IMR-90 (cell line): Measurements from ENCODE around the gene RAD51B. TPM values are rescaled to one million over a fixed set of nuclear protein-coding genes. Genes with fewer than 3 reads are reported as not detected.
A peak's percentile ranks its signal among the peaks of the same experiment; 100 is the strongest.

Source experiments
- ATAC-seq: fragments of 200-7000 bp; cut with Tn5 transposase; 2 replicates; pipeline ENCODE4 v1.9.1; 2020; ENCODE audit warnings: low read depth, mild to moderate bottlenecking, moderate library complexity
- BruUV-seq: library from RNA; stranded (reverse); fragments of 400-500 nt; replicated peaks from 2 replicates; lab custom pipeline; 2021; lab: Mats Ljungman, UMichigan
- CTCF ChIA-PET: fragments of 300-600 bp; formaldehyde crosslinking; extraction: SDS; loops from one replicate; lab custom pipeline; 2021; ENCODE audit warnings: antibody characterized with exemption; lab: Yijun Ruan, JAX
- POLR2A ChIA-PET: fragments of 300-600 bp; sonication (Branson Sonifier 250); formaldehyde crosslinking; loops from one replicate; lab custom pipeline; 2022; ENCODE audit warnings: antibody characterized with exemption; ENCODE audit not compliant: unreplicated experiment; lab: Charles Lee
- DNase-seq: peaks from one replicate; pipeline ENCODE4 v3.0.0; 2013
- H2AFZ ChIP-seq: replicated peaks from 2 replicates; pipeline ENCODE3; 2013; ENCODE audit warnings: low read length, mild to moderate bottlenecking; ENCODE audit not compliant: poor library complexity
- H2AK5ac ChIP-seq: 2 replicates; pipeline ENCODE4 v1.6.1; 2013; ENCODE audit warnings: low read depth, low read length, inconsistent platforms
- H2AK9ac ChIP-seq: replicated peaks from 2 replicates; pipeline ENCODE3; 2013; ENCODE audit warnings: mild to moderate bottlenecking, low read depth, low read length, moderate library complexity; ENCODE audit not compliant: poor library complexity
- H2BK120ac ChIP-seq: 2 replicates; pipeline ENCODE4 v1.6.1; 2013; ENCODE audit warnings: low read depth, low read length, inconsistent platforms
- H2BK15ac ChIP-seq: 3 replicates; pipeline ENCODE4 v1.6.1; 2013; ENCODE audit warnings: low read depth, low read length, inconsistent platforms
- H2BK20ac ChIP-seq: 2 replicates; pipeline ENCODE4 v1.6.1; 2013; ENCODE audit warnings: low read depth, mild to moderate bottlenecking, inconsistent platforms, low read length, moderate library complexity
- H2BK5ac ChIP-seq: 2 replicates; pipeline ENCODE4 v1.6.1; 2013; ENCODE audit warnings: mild to moderate bottlenecking, low read depth, low read length, inconsistent platforms; ENCODE audit not compliant: poor library complexity, severe bottlenecking
- H3K14ac ChIP-seq: replicated peaks from 2 replicates; pipeline ENCODE4 v1.6.1; 2013; ENCODE audit warnings: low read depth, low read length, inconsistent platforms
- H3K18ac ChIP-seq: 2 replicates; pipeline ENCODE4 v1.6.1; 2013; ENCODE audit warnings: low read depth, low read length, control low read depth
- H3K23ac ChIP-seq: 2 replicates; pipeline ENCODE4 v1.6.1; 2013; ENCODE audit warnings: low read depth, low read length, inconsistent platforms
- H3K27ac ChIP-seq: 2 replicates; pipeline ENCODE4 v1.5.1; 2013; ENCODE audit warnings: mild to moderate bottlenecking, control low read depth, low read length; ENCODE audit not compliant: insufficient read depth
- H3K27me3 ChIP-seq: 2 replicates; pipeline ENCODE4 v1.6.1; 2013; ENCODE audit warnings: low read length; ENCODE audit not compliant: control insufficient read depth, insufficient read depth
- H3K36me3 ChIP-seq: 2 replicates; pipeline ENCODE4 v1.6.1; 2013; ENCODE audit warnings: low read length, mixed read lengths; ENCODE audit not compliant: control insufficient read depth, insufficient read depth
- H3K4ac ChIP-seq: 2 replicates; pipeline ENCODE4 v1.6.1; 2013; ENCODE audit warnings: low read depth, low read length, inconsistent platforms
- H3K4me1 ChIP-seq: 2 replicates; pipeline ENCODE4 v1.6.1; 2013; ENCODE audit warnings: low read length, mixed read lengths; ENCODE audit not compliant: control insufficient read depth, insufficient read depth
- H3K4me2 ChIP-seq: 2 replicates; pipeline ENCODE4 v1.6.1; 2013; ENCODE audit warnings: low read depth, mild to moderate bottlenecking, control low read depth, low read length, moderate library complexity
- H3K4me3 ChIP-seq: 2 replicates; pipeline ENCODE4 v1.5.1; 2013; ENCODE audit warnings: low read depth, mild to moderate bottlenecking, control low read depth, low read length, moderate library complexity; ENCODE audit not compliant: insufficient read depth
- H3K56ac ChIP-seq: 2 replicates; pipeline ENCODE4 v1.6.1; 2013; ENCODE audit warnings: low read length, inconsistent platforms; ENCODE audit not compliant: insufficient read depth; ENCODE audit errors: extremely low read depth
- H3K79me1 ChIP-seq, 2 experiments: 2 replicates each; pipeline ENCODE4 v1.6.1; 2013; ENCODE audit warnings: low read length in 2 of 2, inconsistent platforms in 1 of 2, low read depth in 1 of 2
- H3K9ac ChIP-seq: 2 replicates; pipeline ENCODE4 v1.6.1; 2013; ENCODE audit warnings: low read depth, low read length, control low read depth
- H3K9me1 ChIP-seq: 2 replicates; pipeline ENCODE4 v1.6.1; 2013; ENCODE audit warnings: low read length, inconsistent platforms; ENCODE audit not compliant: insufficient read depth
- H3K9me3 ChIP-seq: 2 replicates; pipeline ENCODE4 v1.6.1; 2013; ENCODE audit warnings: low read length; ENCODE audit not compliant: control insufficient read depth, insufficient read depth
- H4K20me1 ChIP-seq: 2 replicates; pipeline ENCODE4 v1.6.1; 2013; ENCODE audit warnings: low read length, inconsistent platforms; ENCODE audit not compliant: insufficient read depth
- H4K5ac ChIP-seq: 2 replicates; pipeline ENCODE4 v1.6.1; 2013; ENCODE audit warnings: mild to moderate bottlenecking, low read depth, low read length, control low read depth
- H4K8ac ChIP-seq, 2 experiments: 2 replicates each; pipeline ENCODE4 v1.6.1; 2013; ENCODE audit warnings: low read depth in 2 of 2, low read length in 2 of 2, control low read depth in 1 of 2, inconsistent platforms in 1 of 2
- H4K91ac ChIP-seq: 2 replicates; pipeline ENCODE4 v1.6.1; 2013; ENCODE audit warnings: low read depth, low read length, inconsistent platforms; ENCODE audit not compliant: insufficient read depth
- BHLHE40 ChIP-seq: fragments of 150-350 bp; IDR thresholded peaks from 2 replicates; pipeline ENCODE4 v1.6.1; 2016; ENCODE audit warnings: mild to moderate bottlenecking, low read depth, low read length
- RCOR1 ChIP-seq: IDR thresholded peaks from 2 replicates; pipeline ENCODE4 v1.6.1; 2012; ENCODE audit warnings: mild to moderate bottlenecking, low read length, improper control_type of control experiment; ENCODE audit not compliant: insufficient replicate concordance
- WGBS, 2 experiments: methylation state at CpG; one replicate each; pipeline versions ENCODE4 v1.1.5 to v1.1.7; 2013; ENCODE audit warnings: missing lambda C conversion rate in 2 of 2; ENCODE audit not compliant: insufficient read length in 1 of 2; ENCODE audit errors: extremely low coverage in 2 of 2; 5-methylcytosine and 5-hydroxymethylcytosine counted together
- dilution Hi-C: fragments of 300-500 bp; cut with HindIII; formaldehyde crosslinking; loops from one replicate; pipeline ENCODE4 v1.14.3; 2018; ENCODE audit warnings: low sequenced_read_pairs; ENCODE audit not compliant: unreplicated experiment
- in situ Hi-C: fragments of 300-500 bp; cut with MboI; formaldehyde crosslinking; loops from 3 replicates; pipeline ENCODE4 v1.14.3; 2019; ENCODE audit warnings: low sequenced_read_pairs, inconsistent platforms, mixed read lengths
- intact Hi-C: fragments of 100-400 bp; cut with micrococcal nuclease; formaldehyde crosslinking; loops from 2 replicates; pipeline ENCODE4 v1.10.0; 2022
- polyA plus RNA-seq, 3 experiments: library from polyadenylated mRNA; depleted of rRNA; stranded (reverse); fragments of >200 nt; gene quantifications; 2 replicates each; pipeline ENCODE4 v1.2.3, GENCODE V29; 2012; ENCODE audit warnings: low replicate concordance in 1 of 3
- total RNA-seq: library from RNA; depleted of rRNA; stranded (reverse); fragments of >200 nt; gene quantifications from 2 replicates; pipeline ENCODE4 v1.2.3, GENCODE V29; 2012

RAD51B gene
- total and polyA plus RNA-seq, 2 of the 4 experiments (the other 2 are of a cell fraction): 5.1 to 18.8 TPM

DNA sequence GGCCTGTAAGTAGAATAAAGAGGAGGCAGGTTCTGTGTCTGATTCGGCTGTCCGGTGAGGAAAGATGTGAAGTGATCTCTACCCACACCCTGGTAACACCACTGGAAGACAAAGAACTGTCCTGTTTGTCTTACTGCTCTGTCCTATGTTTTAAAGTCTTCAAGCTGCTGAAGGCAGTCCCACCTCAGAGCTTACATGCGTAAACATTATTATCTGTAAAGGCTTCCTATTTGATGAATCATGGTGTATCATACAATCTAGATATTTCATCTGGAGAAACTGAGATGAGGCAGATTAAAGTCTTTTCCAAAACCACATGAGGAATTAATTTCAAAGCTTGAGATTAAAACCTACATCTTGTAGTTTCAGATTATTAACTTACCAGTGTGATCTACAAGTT, 545.6 kb downstream of the RAD51B start:
- peak overlapping the region; percentile 63 for H3K14ac ChIP-seq
- POLR2A ChIA-PET: no interaction called here
- peak overlapping the region; percentile 29; the same call in 2 of the 3 replicates for H2BK15ac ChIP-seq
- no peak overlapping the region for H3K4me3 ChIP-seq
- peak; percentile 75 for ATAC-seq
- TF ChIP-seq RCOR1: peak; percentile 58
- no peak for TF ChIP-seq BHLHE40
- dilution Hi-C loops: no loop called here
- H2BK20ac ChIP-seq: peak overlapping the region; percentile 65
- peak; percentile 82 for DNase-seq
- no peak overlapping the region for H3K9ac ChIP-seq
- H4K5ac ChIP-seq: peak overlapping the region; percentile 56
- peak overlapping the region; percentile 56; the same call in 1 of the 2 replicates for H4K91ac ChIP-seq
- BruUV-seq: no TSS peak
- H2BK120ac ChIP-seq: peak overlapping the region; percentile 48
- no peak overlapping the region for H3K4me2 ChIP-seq
- H2AK5ac ChIP-seq: peak overlapping the region; percentile 91; the same call in 1 of the 2 replicates
- no peaks in the 10 kb centered on the region for H3K27me3 ChIP-seq
- peak overlapping the region; percentile 88; the same call in 1 of the 2 replicates for H3K4ac ChIP-seq
- H3K18ac ChIP-seq: peak overlapping the region; percentile 59
- H2BK5ac ChIP-seq: peak overlapping the region; percentile 11
- H4K8ac ChIP-seq: peak overlapping the region; percentile 51 to 81
- CTCF ChIA-PET: interaction anchor here (1.6 kb wide), 1 partner anchor 11 kb away, joined by 4 read pairs; no protein-coding TSS in a partner anchor
- in situ Hi-C loops: no loop called here
- no CpG with 5 or more reads among the region's 3 CpGs for WGBS, 2 experiments
- H2AK9ac ChIP-seq: no peak overlapping the region
- H3K23ac ChIP-seq: peak overlapping the region; percentile 14; the same call in 1 of the 2 replicates
- no peak overlapping the region for H3K56ac ChIP-seq
- intact Hi-C loops: no loop called here
- H4K20me1 ChIP-seq: no peaks in the 10 kb centered on the region
- peaks cover 9% of the 10 kb centered on the region for H3K4me1 ChIP-seq
- H3K36me3 ChIP-seq: no peaks in the 10 kb centered on the region
- no peak overlapping the region for H3K27ac ChIP-seq
- peak overlapping the region; percentile 49 for H2AFZ ChIP-seq
- peaks cover 10% of the 10 kb centered on the region for H3K9me1 ChIP-seq
- no peaks in the 10 kb centered on the region for H3K9me3 ChIP-seq
- H3K79me1 ChIP-seq: peaks cover 0 to 4% of the 10 kb centered on the region in 2 experiments; a peak in 1 of 4 replicates
